Fibroblast of mammary gland (primary cell): Measurements from ENCODE around the gene PLEK.

Experiments used
- DNase-seq: peaks from one replicate; pipeline ENCODE4 v3.0.0-alpha.2; 2010; ENCODE audit warnings: low read depth
- H3K4me3 ChIP-seq: 2 replicates; pipeline ENCODE4 v1.5.1; 2011; ENCODE audit warnings: low read depth, mild to moderate bottlenecking, low read length, moderate library complexity; ENCODE audit not compliant: control insufficient read depth
- CTCF ChIP-seq: conservative IDR thresholded peaks from 2 replicates; pipeline ENCODE4 v1.5.1; 2011; ENCODE audit warnings: low read depth, low read length, inconsistent platforms; ENCODE audit not compliant: control insufficient read depth, insufficient read depth

Gene PLEK

GRCh38 chr2:68414452-68414851 is 49.4 kb downstream of the PLEK start:
- H3K4me3 ChIP-seq = no peak overlapping the region
- DNase-seq = no peak
- no peak for TF ChIP-seq CTCF

GRCh38 chr2:68414876-68415275 is 49.8 kb downstream of the PLEK start:
- DNase-seq = no peak
- H3K4me3 ChIP-seq = no peak overlapping the region
- no peak for TF ChIP-seq CTCF

- DNase-seq = no peak
- TF ChIP-seq CTCF = no peak
- H3K4me3 ChIP-seq = no peak overlapping the region
Measured at GRCh38 chr2:68415521-68415920, 50.4 kb downstream of the PLEK start.

GRCh38 chr2:68416081-68416675 is 51.1 kb downstream of the PLEK start:
- no peak overlapping the region for H3K4me3 ChIP-seq
- DNase-seq = no peak
- no peak for TF ChIP-seq CTCF

- no peak for TF ChIP-seq CTCF
- no peak for DNase-seq
- H3K4me3 ChIP-seq = no peak overlapping the region
Measured at GRCh38 chr2:68417926-68418325, 52.8 kb downstream of the PLEK start.

GRCh38 chr2:68418419-68418818 is 53.3 kb downstream of the PLEK start:
- no peak overlapping the region for H3K4me3 ChIP-seq
- no peak for TF ChIP-seq CTCF
- DNase-seq = no peak

GRCh38 chr2:68418855-68419254 is 53.8 kb downstream of the PLEK start:
- TF ChIP-seq CTCF = no peak
- H3K4me3 ChIP-seq = no peak overlapping the region

More at GRCh38 chr2:68418855-68419254, 53.8 kb downstream of the PLEK start:
- DNase-seq = no peak
